Sigmoid colon (tissue), 4 donors: ENCODE data around the gene SAYSD1.

ENCODE experiments used
- EP300 ChIP-seq, 4 donors: sonication (generic); formaldehyde crosslinking; IDR thresholded peaks; one replicate each; pipeline ENCODE4 v1.6.1; 2017; ENCODE audit warnings: antibody characterized with exemption in 4 of 4
- POLR2AphosphoS5 ChIP-seq, 4 donors: sonication (generic); formaldehyde crosslinking; IDR thresholded peaks; one replicate each; pipeline ENCODE4 v1.6.1; 2017; ENCODE audit warnings: antibody characterized with exemption in 4 of 4
- TF ChIP-seq, protein P1 (sequence below), 4 experiments: fragments of 450-650 bp in 3 of 4; fragments of 200-600 bp in 1 of 4; IDR thresholded peaks; one replicate each; pipeline ENCODE4 v1.5.1; 2016 to 2019; ENCODE audit warnings: antibody characterized with exemption in 4 of 4, mild to moderate bottlenecking in 3 of 4, moderate library complexity in 2 of 4

- no peak for TF ChIP-seq POLR2AphosphoS5 (IDR thresholded peaks at IDR 0.05)
- TF ChIP-seq, protein P1, sequence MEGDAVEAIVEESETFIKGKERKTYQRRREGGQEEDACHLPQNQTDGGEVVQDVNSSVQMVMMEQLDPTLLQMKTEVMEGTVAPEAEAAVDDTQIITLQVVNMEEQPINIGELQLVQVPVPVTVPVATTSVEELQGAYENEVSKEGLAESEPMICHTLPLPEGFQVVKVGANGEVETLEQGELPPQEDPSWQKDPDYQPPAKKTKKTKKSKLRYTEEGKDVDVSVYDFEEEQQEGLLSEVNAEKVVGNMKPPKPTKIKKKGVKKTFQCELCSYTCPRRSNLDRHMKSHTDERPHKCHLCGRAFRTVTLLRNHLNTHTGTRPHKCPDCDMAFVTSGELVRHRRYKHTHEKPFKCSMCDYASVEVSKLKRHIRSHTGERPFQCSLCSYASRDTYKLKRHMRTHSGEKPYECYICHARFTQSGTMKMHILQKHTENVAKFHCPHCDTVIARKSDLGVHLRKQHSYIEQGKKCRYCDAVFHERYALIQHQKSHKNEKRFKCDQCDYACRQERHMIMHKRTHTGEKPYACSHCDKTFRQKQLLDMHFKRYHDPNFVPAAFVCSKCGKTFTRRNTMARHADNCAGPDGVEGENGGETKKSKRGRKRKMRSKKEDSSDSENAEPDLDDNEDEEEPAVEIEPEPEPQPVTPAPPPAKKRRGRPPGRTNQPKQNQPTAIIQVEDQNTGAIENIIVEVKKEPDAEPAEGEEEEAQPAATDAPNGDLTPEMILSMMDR (IDR thresholded peaks at IDR 0.05), result no peak
- TF ChIP-seq EP300 (IDR thresholded peaks at IDR 0.05), result no peak
Measured at GRCh38 chr6:39104528-39104927, 10.5 kb downstream of the SAYSD1 start.
